ENCODE measurements around the gene PCDHGA2.

Gene PCDHGA2

DNA sequence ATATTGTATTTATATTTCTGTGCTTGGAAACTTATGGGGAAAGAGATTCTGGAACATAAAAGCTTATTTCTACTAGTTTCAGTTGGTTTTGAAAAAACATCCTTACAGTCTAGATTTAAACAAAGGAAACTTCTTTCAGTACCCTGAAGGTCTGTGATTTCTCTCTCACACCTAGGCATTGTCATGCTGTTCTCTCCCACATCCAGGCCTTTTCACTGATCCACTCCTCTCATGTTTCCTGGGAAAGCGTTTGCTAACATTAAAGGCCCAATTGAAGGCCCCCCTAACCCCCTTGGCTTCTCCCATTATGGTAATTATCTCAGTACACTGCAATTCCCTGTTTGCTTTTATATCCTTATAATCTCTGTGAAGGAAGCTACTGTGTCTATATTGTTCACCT is 4.2 kb downstream of the PCDHGA2 start:
- H3K36me3 ChIP-seq (ENCODE audit: control insufficient read depth, low read length), result no peaks in the 10 kb centered on the region
- H4K20me1 ChIP-seq (ENCODE audit: control insufficient read depth, insufficient read depth, low read depth, low read length), result no peaks in the 10 kb centered on the region
- H3K9me2 ChIP-seq (replicated peaks; ENCODE audit: control insufficient read depth, low read length), result no peaks in the 10 kb centered on the region
- H3K4me2 ChIP-seq (ENCODE audit: low read length), result no peak overlapping the region
- no peaks in the 10 kb centered on the region for H3F3A ChIP-seq (ENCODE audit: control insufficient read depth, insufficient read depth)
- no peaks in the 10 kb centered on the region for H3K4me1 ChIP-seq (ENCODE audit: control insufficient read depth, low read length)
- H3K9me3 ChIP-seq (ENCODE audit: control insufficient read depth, insufficient read depth, low read length), result peaks cover 23% of the 10 kb centered on the region; the same call in 1 of the 2 replicates
- H3K27ac ChIP-seq (ENCODE audit: low read depth, low read length), result no peak overlapping the region
- no peaks in the 10 kb centered on the region for H3K79me2 ChIP-seq (ENCODE audit: control insufficient read depth, low read length)
- H3K4me3 ChIP-seq (ENCODE audit: low read length), result no peak overlapping the region
- no peak for TF ChIP-seq EZH2phosphoT487 (IDR thresholded peaks at IDR 0.05; ENCODE audit: borderline replicate concordance, low read length)
- TF ChIP-seq, protein P1, sequence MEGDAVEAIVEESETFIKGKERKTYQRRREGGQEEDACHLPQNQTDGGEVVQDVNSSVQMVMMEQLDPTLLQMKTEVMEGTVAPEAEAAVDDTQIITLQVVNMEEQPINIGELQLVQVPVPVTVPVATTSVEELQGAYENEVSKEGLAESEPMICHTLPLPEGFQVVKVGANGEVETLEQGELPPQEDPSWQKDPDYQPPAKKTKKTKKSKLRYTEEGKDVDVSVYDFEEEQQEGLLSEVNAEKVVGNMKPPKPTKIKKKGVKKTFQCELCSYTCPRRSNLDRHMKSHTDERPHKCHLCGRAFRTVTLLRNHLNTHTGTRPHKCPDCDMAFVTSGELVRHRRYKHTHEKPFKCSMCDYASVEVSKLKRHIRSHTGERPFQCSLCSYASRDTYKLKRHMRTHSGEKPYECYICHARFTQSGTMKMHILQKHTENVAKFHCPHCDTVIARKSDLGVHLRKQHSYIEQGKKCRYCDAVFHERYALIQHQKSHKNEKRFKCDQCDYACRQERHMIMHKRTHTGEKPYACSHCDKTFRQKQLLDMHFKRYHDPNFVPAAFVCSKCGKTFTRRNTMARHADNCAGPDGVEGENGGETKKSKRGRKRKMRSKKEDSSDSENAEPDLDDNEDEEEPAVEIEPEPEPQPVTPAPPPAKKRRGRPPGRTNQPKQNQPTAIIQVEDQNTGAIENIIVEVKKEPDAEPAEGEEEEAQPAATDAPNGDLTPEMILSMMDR (IDR thresholded peaks at IDR 0.05; ENCODE audit: low read depth, low read length, poor library complexity, severe bottlenecking), result no peak
- H3K27me3 ChIP-seq (ENCODE audit: control insufficient read depth, low read length), result no peaks in the 10 kb centered on the region

DNA sequence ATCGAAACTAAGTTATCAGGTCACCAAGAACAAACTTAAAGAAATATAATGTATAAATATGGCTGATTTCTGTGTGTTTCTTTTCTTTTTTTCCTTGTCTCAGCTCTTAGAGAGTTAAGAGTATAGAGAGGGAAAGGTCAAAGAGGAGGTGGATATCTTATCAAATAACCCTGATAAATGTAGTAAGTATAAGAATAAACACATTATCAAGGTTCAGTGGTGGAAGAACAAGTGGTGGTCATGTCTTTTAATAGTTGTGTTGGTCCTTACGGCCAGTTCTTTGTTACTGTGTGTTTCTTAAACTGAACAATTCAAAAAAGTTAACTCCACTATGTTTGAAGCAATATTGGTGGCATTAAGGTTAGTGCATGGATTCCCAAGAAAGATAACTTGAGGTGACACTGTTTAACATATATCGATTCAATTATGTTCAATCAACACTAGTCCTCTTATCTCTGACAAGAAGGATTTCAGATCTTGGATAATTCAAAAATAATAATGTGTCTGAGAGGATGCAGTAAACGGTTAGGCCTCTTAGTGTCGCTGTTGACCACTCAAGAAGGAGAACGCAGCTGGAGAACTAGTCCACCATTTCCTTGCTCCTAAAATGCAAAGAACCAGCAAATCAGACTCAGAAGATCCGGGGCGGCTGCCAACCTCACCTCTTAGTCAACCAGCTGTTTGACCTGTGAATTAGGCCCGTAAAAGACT is 4.8 kb downstream of the PCDHGA2 start, which contains the start of gene PCDHGA3:
PCDHGA3 (plus strand) TSS at position 588 of the 711 bp plus-strand sequence. CDS start 205 bp downstream, outside the sequence.
- Histone ChIP-seq H3K36me3 (ENCODE audit: control insufficient read depth, low read length) (no peaks in the 10 kb centered on the region), H3F3A (ENCODE audit: control insufficient read depth, insufficient read depth) (no peaks in the 10 kb centered on the region), H3K4me1 (ENCODE audit: control insufficient read depth, low read length) (no peaks in the 10 kb centered on the region), H3K27ac (ENCODE audit: low read depth, low read length) (no peak within 1 kb of the TSS), H3K79me2 (ENCODE audit: control insufficient read depth, low read length) (no peaks in the 10 kb centered on the region), H3K4me2 (ENCODE audit: low read length) (no peak within 1 kb of the TSS), H3K9me2 (replicated peaks; ENCODE audit: control insufficient read depth, low read length) (no peaks in the 10 kb centered on the region), H3K9me3 (ENCODE audit: control insufficient read depth, insufficient read depth, low read length) (peaks cover 23% of the 10 kb centered on the region; the same call in 1 of the 2 replicates), H4K20me1 (ENCODE audit: control insufficient read depth, insufficient read depth, low read depth, low read length) (no peaks in the 10 kb centered on the region), H3K4me3 (ENCODE audit: low read length) (no peak within 1 kb of the TSS), H3K27me3 (ENCODE audit: control insufficient read depth, low read length) (no peaks in the 10 kb centered on the region)
- no peak for TF ChIP-seq EZH2phosphoT487 (IDR thresholded peaks at IDR 0.05; ENCODE audit: borderline replicate concordance, low read length)
- TF ChIP-seq, protein P1 (IDR thresholded peaks at IDR 0.05; ENCODE audit: low read depth, low read length, poor library complexity, severe bottlenecking), result peak; percentile 65

DNA sequence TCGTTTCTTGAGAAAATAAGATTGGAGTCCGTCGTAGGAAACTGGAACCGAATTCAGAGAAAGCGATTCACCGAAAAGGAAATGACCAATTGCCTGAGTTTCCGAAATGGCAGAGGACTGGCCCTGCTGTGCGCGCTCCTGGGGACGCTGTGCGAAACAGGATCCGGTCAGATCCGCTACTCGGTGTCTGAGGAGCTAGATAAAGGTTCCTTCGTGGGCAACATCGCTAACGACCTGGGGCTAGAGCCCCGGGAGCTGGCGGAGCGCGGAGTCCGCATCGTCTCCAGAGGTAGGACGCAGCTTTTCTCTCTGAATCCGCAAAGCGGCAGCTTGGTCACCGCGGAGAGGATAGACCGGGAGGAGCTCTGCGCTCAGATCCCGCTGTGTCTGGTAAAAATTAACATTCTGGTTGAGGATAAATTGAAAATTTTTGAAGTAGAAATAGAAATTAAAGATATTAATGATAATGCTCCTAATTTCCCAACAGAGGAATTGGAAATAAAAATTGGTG is 5.4 kb downstream of the PCDHGA2 start:
- Histone ChIP-seq H3K9me3 (ENCODE audit: control insufficient read depth, insufficient read depth, low read length) (peaks cover 18% of the 10 kb centered on the region; the same call in 1 of the 2 replicates), H3K27me3 (ENCODE audit: control insufficient read depth, low read length) (no peaks in the 10 kb centered on the region), H3K4me2 (ENCODE audit: low read length) (no peak overlapping the region), H3K36me3 (ENCODE audit: control insufficient read depth, low read length) (no peaks in the 10 kb centered on the region), H3K4me1 (ENCODE audit: control insufficient read depth, low read length) (no peaks in the 10 kb centered on the region), H4K20me1 (ENCODE audit: control insufficient read depth, insufficient read depth, low read depth, low read length) (no peaks in the 10 kb centered on the region), H3K27ac (ENCODE audit: low read depth, low read length) (no peak overlapping the region), H3K9me2 (replicated peaks; ENCODE audit: control insufficient read depth, low read length) (no peaks in the 10 kb centered on the region), H3K4me3 (ENCODE audit: low read length) (no peak overlapping the region), H3F3A (ENCODE audit: control insufficient read depth, insufficient read depth) (no peaks in the 10 kb centered on the region), H3K79me2 (ENCODE audit: control insufficient read depth, low read length) (no peaks in the 10 kb centered on the region)
- TF ChIP-seq, protein P1 (IDR thresholded peaks at IDR 0.05; ENCODE audit: low read depth, low read length, poor library complexity, severe bottlenecking), result no peak
- no peak for TF ChIP-seq EZH2phosphoT487 (IDR thresholded peaks at IDR 0.05; ENCODE audit: borderline replicate concordance, low read length)
